Ovary (tissue), 3 donors: ENCODE data around the gene PKD2.

Experiments used
- CTCF ChIP-seq, 3 donors: fragments of 450-650 bp in 2 of 3; fragments of 200-600 bp in 1 of 3; IDR thresholded peaks; one replicate each; pipeline versions ENCODE4 v1.5.1 to v1.8.0; 2016 to 2022; ENCODE audit warnings: antibody characterized with exemption in 3 of 3, mild to moderate bottlenecking in 1 of 3
- EP300 ChIP-seq: sonication (generic); formaldehyde crosslinking; IDR thresholded peaks from one replicate; pipeline ENCODE4 v1.6.1; 2017; ENCODE audit warnings: antibody characterized with exemption
- POLR2A ChIP-seq: fragments of 450-650 bp; IDR thresholded peaks from one replicate; pipeline ENCODE4 v1.6.1; 2017; ENCODE audit warnings: antibody characterized with exemption, mild to moderate bottlenecking, moderate library complexity
- donor health status: DM: no; HTN: no; CAD: no.

- TF ChIP-seq CTCF (IDR thresholded peaks at IDR 0.05) (no peak), POLR2A (no peak), EP300 (no peak)
Measured at GRCh38 chr4:88119943-88120342, 112.5 kb downstream of the PKD2 start.
